Measurements from ENCODE around the gene CTAG1A. TPM values are rescaled to one million over a fixed set of nuclear protein-coding genes. Genes with fewer than 3 reads are reported as not detected.
"Not testable (repeated sequence)": the region's sequence is repeated elsewhere in the genome, so short reads cannot be mapped to it uniquely, and the experiment has no call there.

CTAG1A gene
- total RNA-seq, 1 experiment from 2014 or later: not detected

- not testable (repeated sequence) for H3T11ph ChIP-seq (ENCODE audit: low read length); H3K4me2 ChIP-seq (ENCODE audit: insufficient read depth, insufficient read length, low read length); H4K5ac ChIP-seq (ENCODE audit: insufficient read length, low read depth, low read length); H4K91ac ChIP-seq (ENCODE audit: insufficient read length, low read depth, low read length); H2BK5ac ChIP-seq (ENCODE audit: insufficient read length, low read length); H3K18ac ChIP-seq (ENCODE audit: insufficient read length, low read depth, low read length); H2AK5ac ChIP-seq (ENCODE audit: insufficient read length, low read length); H2BK20ac ChIP-seq (ENCODE audit: low read depth, low read length, poor library complexity, severe bottlenecking); H3K36me3 Mint-ChIP-seq (ENCODE audit: insufficient read depth in 1 of 3, low read depth in 3 of 3); H3K4ac ChIP-seq (ENCODE audit: low read depth, low read length); H3K14ac ChIP-seq (ENCODE audit: insufficient read depth, low read length); H3K23ac ChIP-seq (ENCODE audit: insufficient read length, low read depth, low read length); H3K9ac ChIP-seq (ENCODE audit: extremely low read depth, insufficient read length, low read length); H3K56ac ChIP-seq (ENCODE audit: insufficient read length, low read depth, low read length); H2BK15ac ChIP-seq (ENCODE audit: low read depth, low read length); H4K20me1 ChIP-seq (ENCODE audit: control insufficient read depth, insufficient read depth, insufficient read length); DNase-seq; H2AFZ ChIP-seq (ENCODE audit: low read length); H2BK120ac ChIP-seq (ENCODE audit: low read depth, low read length, poor library complexity, severe bottlenecking); H3K23me2 ChIP-seq (ENCODE audit: insufficient read length, low read depth, low read length, poor library complexity, severe bottlenecking); H3K79me1 ChIP-seq (ENCODE audit: insufficient read depth, low read depth, low read length, poor library complexity, severe bottlenecking); H4K8ac ChIP-seq (replicated peaks; ENCODE audit: insufficient read length, low read depth, low read length); H3K27me3 Mint-ChIP-seq (ENCODE audit: low read depth); H3K4me1 ChIP-seq (ENCODE audit: insufficient read depth, low read length); H3K4me3 Mint-ChIP-seq; H3K79me2 ChIP-seq (ENCODE audit: insufficient read depth, low read length); H3K27ac ChIP-seq (ENCODE audit: insufficient read length, low read depth, low read length); H2BK12ac ChIP-seq (ENCODE audit: insufficient read length, low read depth, low read length); H3K27me3 ChIP-seq (ENCODE audit: insufficient read depth, low read length)
- WGBS (ENCODE audit: extremely low coverage, insufficient read length, low lambda C conversion rate): no CpG with 5 or more reads among the region's 12 CpGs
- peaks cover 15% of the 10 kb centered on the region for H3K9me3 ChIP-seq (ENCODE audit: control insufficient read depth, low read depth, low read length)
- Mint-ChIP-seq H3K27ac (peak overlapping the region in 1 of 3 experiments; percentile 67; a peak in 1 of 7 replicates), H3K4me1 (peaks cover 11 to 18% of the 10 kb centered on the region in 2 experiments), H3K9me3 (peaks cover 46 to 66% of the 10 kb centered on the region in 2 experiments)
These were observed 23.9 kb downstream of the CTAG1A start for GRCh38 chrX:154608823-154609222.

DNA sequence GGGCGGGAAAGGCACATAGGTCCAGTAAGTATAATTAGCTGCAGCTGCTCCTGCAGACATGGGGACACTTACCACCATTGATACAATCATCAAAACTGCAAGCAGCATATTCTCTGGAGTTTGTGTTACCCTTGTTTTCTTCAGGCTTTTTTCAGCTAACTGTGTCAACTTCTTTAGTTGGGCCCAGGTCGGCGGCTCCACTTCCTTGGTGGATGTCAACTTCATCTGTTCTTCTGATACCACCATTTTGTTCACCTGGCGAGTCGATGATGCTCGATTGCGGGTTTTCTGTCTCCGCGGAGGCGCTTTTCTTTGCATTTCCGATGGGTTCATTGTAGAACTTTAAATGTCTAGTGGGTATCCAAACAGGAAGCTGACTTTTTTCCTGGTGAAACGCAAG lies 26.2 kb downstream of the CTAG1A start:
- Mint-ChIP-seq H3K9me3 (peaks cover 27 to 51% of the 10 kb centered on the region in 2 experiments), H3K4me1 (peaks cover 8 to 14% of the 10 kb centered on the region in 2 experiments; a peak in 3 of 4 replicates)
- DNase-seq; H3K23me2 ChIP-seq (ENCODE audit: insufficient read length, low read depth, low read length, poor library complexity, severe bottlenecking); H2BK120ac ChIP-seq (ENCODE audit: low read depth, low read length, poor library complexity, severe bottlenecking); H3K4me1 ChIP-seq (ENCODE audit: insufficient read depth, low read length); H3K4me3 Mint-ChIP-seq; H4K8ac ChIP-seq (replicated peaks; ENCODE audit: insufficient read length, low read depth, low read length); H3K79me1 ChIP-seq (ENCODE audit: insufficient read depth, low read depth, low read length, poor library complexity, severe bottlenecking); H3K4me2 ChIP-seq (ENCODE audit: insufficient read depth, insufficient read length, low read length); H3K14ac ChIP-seq (ENCODE audit: insufficient read depth, low read length); H3K27ac Mint-ChIP-seq; H3K9ac ChIP-seq (ENCODE audit: extremely low read depth, insufficient read length, low read length); H3K9me3 ChIP-seq (ENCODE audit: control insufficient read depth, low read depth, low read length); H4K20me1 ChIP-seq (ENCODE audit: control insufficient read depth, insufficient read depth, insufficient read length); H3K56ac ChIP-seq (ENCODE audit: insufficient read length, low read depth, low read length); H3K79me2 ChIP-seq (ENCODE audit: insufficient read depth, low read length); H2BK5ac ChIP-seq (ENCODE audit: insufficient read length, low read length); H3T11ph ChIP-seq (ENCODE audit: low read length); H3K23ac ChIP-seq (ENCODE audit: insufficient read length, low read depth, low read length); H3K36me3 Mint-ChIP-seq (ENCODE audit: insufficient read depth in 1 of 3, low read depth in 3 of 3); H3K27ac ChIP-seq (ENCODE audit: insufficient read length, low read depth, low read length); H4K5ac ChIP-seq (ENCODE audit: insufficient read length, low read depth, low read length); H3K27me3 ChIP-seq (ENCODE audit: insufficient read depth, low read length); H2AFZ ChIP-seq (ENCODE audit: low read length); H2BK12ac ChIP-seq (ENCODE audit: insufficient read length, low read depth, low read length); H4K91ac ChIP-seq (ENCODE audit: insufficient read length, low read depth, low read length); H3K27me3 Mint-ChIP-seq (ENCODE audit: low read depth); H2BK20ac ChIP-seq (ENCODE audit: low read depth, low read length, poor library complexity, severe bottlenecking); H3K18ac ChIP-seq (ENCODE audit: insufficient read length, low read depth, low read length); H2AK5ac ChIP-seq (ENCODE audit: insufficient read length, low read length); H3K4ac ChIP-seq (ENCODE audit: low read depth, low read length); H2BK15ac ChIP-seq (ENCODE audit: low read depth, low read length): not testable (repeated sequence)
- no CpG with 5 or more reads among the region's 12 CpGs for WGBS (ENCODE audit: extremely low coverage, insufficient read length, low lambda C conversion rate)
